ENCODE data around the gene ELP4.
"Not testable (repeated sequence)": the region's sequence is repeated elsewhere in the genome, so short reads cannot be mapped to it uniquely, and the experiment has no call there.

The ELP4 gene

GRCh38 chr11:31689559-31689958 lies 180.0 kb downstream of the ELP4 start:
- POLR2A ChIA-PET = no interaction called here
- no peak for DNase-seq
- no peaks in the 10 kb centered on the region for H3K4me1 ChIP-seq (ENCODE audit: control extremely low read depth in 1 of 4, control insufficient read depth in 4 of 4, insufficient read depth in 4 of 4, low read length in 3 of 4)
- no peaks in the 10 kb centered on the region for H3K9me3 ChIP-seq (ENCODE audit: control extremely low read depth in 1 of 5, control insufficient read depth in 4 of 5, insufficient read depth in 2 of 5, low read depth in 1 of 5, low read length in 4 of 5)
- H3K27ac ChIP-seq (ENCODE audit: insufficient read depth in 1 of 2, low read depth in 1 of 2, low read length in 2 of 2, poor library complexity in 1 of 2, severe bottlenecking in 2 of 2) = no peak overlapping the region
- CTCF ChIA-PET = no interaction called here
- no peak overlapping the region for H3K4me3 ChIP-seq (ENCODE audit: control insufficient read depth in 1 of 7, extremely low read depth in 1 of 7, insufficient read depth in 4 of 7, low read depth in 2 of 7, low read length in 6 of 7)
- no peaks in the 10 kb centered on the region for H3K36me3 ChIP-seq (ENCODE audit: control insufficient read depth in 4 of 4, insufficient read depth in 4 of 4, low read length in 3 of 4)
- no peaks in the 10 kb centered on the region for H3K27me3 ChIP-seq (replicated peaks in 2 of 5; ENCODE audit: control insufficient read depth in 4 of 5, insufficient read depth in 5 of 5, low read length in 4 of 5)

- POLR2A ChIA-PET = no interaction called here
- H3K9me3 ChIP-seq (ENCODE audit: control extremely low read depth in 1 of 5, control insufficient read depth in 4 of 5, insufficient read depth in 2 of 5, low read depth in 1 of 5, low read length in 4 of 5) = no peaks in the 10 kb centered on the region
- DNase-seq = no peak
- no CpG with 5 or more reads among the region's 2 CpGs for WGBS (ENCODE audit: insufficient coverage)
- no peaks in the 10 kb centered on the region for H3K4me1 ChIP-seq (ENCODE audit: control extremely low read depth in 1 of 4, control insufficient read depth in 4 of 4, insufficient read depth in 4 of 4, low read length in 3 of 4)
- no peak overlapping the region for H3K27ac ChIP-seq (ENCODE audit: insufficient read depth in 1 of 2, low read depth in 1 of 2, low read length in 2 of 2, poor library complexity in 1 of 2, severe bottlenecking in 2 of 2)
- CTCF ChIA-PET = no interaction called here
- no peak overlapping the region for H3K4me3 ChIP-seq (ENCODE audit: control insufficient read depth in 1 of 7, extremely low read depth in 1 of 7, insufficient read depth in 4 of 7, low read depth in 2 of 7, low read length in 6 of 7)
- H3K27me3 ChIP-seq (replicated peaks in 2 of 5; ENCODE audit: control insufficient read depth in 4 of 5, insufficient read depth in 5 of 5, low read length in 4 of 5) = no peaks in the 10 kb centered on the region
- no peaks in the 10 kb centered on the region for H3K36me3 ChIP-seq (ENCODE audit: control insufficient read depth in 4 of 4, insufficient read depth in 4 of 4, low read length in 3 of 4)
Measured at GRCh38 chr11:31690041-31690440, 180.5 kb downstream of the ELP4 start.

GRCh38 chr11:31690516-31690915 lies 180.9 kb downstream of the ELP4 start:
- Histone ChIP-seq H3K9me3 (ENCODE audit: control extremely low read depth in 1 of 5, control insufficient read depth in 4 of 5, insufficient read depth in 2 of 5, low read depth in 1 of 5, low read length in 4 of 5) (no peaks in the 10 kb centered on the region), H3K4me3 (ENCODE audit: control insufficient read depth in 1 of 7, extremely low read depth in 1 of 7, insufficient read depth in 4 of 7, low read depth in 2 of 7, low read length in 6 of 7) (no peak overlapping the region), H3K27ac (ENCODE audit: insufficient read depth in 1 of 2, low read depth in 1 of 2, low read length in 2 of 2, poor library complexity in 1 of 2, severe bottlenecking in 2 of 2) (no peak overlapping the region), H3K27me3 (replicated peaks in 2 of 5; ENCODE audit: control insufficient read depth in 4 of 5, insufficient read depth in 5 of 5, low read length in 4 of 5) (no peaks in the 10 kb centered on the region), H3K36me3 (ENCODE audit: control insufficient read depth in 4 of 4, insufficient read depth in 4 of 4, low read length in 3 of 4) (no peaks in the 10 kb centered on the region), H3K4me1 (ENCODE audit: control extremely low read depth in 1 of 4, control insufficient read depth in 4 of 4, insufficient read depth in 4 of 4, low read length in 3 of 4) (no peaks in the 10 kb centered on the region)
- no peak for DNase-seq
- CTCF ChIA-PET = no interaction called here
- WGBS (ENCODE audit: insufficient coverage) = no CpG with 5 or more reads among the region's 2 CpGs
- POLR2A ChIA-PET = no interaction called here

GRCh38 chr11:31692466-31692865 lies 182.9 kb downstream of the ELP4 start:
- ChIA-PET CTCF (interaction anchor here (1.1 kb wide), 1 partner anchor 11 kb away, joined by 3 read pairs; no protein-coding TSS in a partner anchor), POLR2A (no interaction called here)
- WGBS (ENCODE audit: insufficient coverage) = 100% methylated on average over 2 of the region's 2 CpGs
- no peaks in the 10 kb centered on the region for H3K36me3 ChIP-seq (ENCODE audit: control insufficient read depth in 4 of 4, insufficient read depth in 4 of 4, low read length in 3 of 4)
- no peak overlapping the region for H3K4me3 ChIP-seq (ENCODE audit: control insufficient read depth in 1 of 7, extremely low read depth in 1 of 7, insufficient read depth in 4 of 7, low read depth in 2 of 7, low read length in 6 of 7)
- no peaks in the 10 kb centered on the region for H3K4me1 ChIP-seq (ENCODE audit: control extremely low read depth in 1 of 4, control insufficient read depth in 4 of 4, insufficient read depth in 4 of 4, low read length in 3 of 4)
- H3K9me3 ChIP-seq (ENCODE audit: control extremely low read depth in 1 of 5, control insufficient read depth in 4 of 5, insufficient read depth in 2 of 5, low read depth in 1 of 5, low read length in 4 of 5) = no peaks in the 10 kb centered on the region
- no peak overlapping the region for H3K27ac ChIP-seq (ENCODE audit: insufficient read depth in 1 of 2, low read depth in 1 of 2, low read length in 2 of 2, poor library complexity in 1 of 2, severe bottlenecking in 2 of 2)
- DNase-seq = no peak
- H3K27me3 ChIP-seq (replicated peaks in 2 of 5; ENCODE audit: control insufficient read depth in 4 of 5, insufficient read depth in 5 of 5, low read length in 4 of 5) = no peaks in the 10 kb centered on the region

GRCh38 chr11:31697049-31697448 lies 187.5 kb downstream of the ELP4 start:
- POLR2A ChIA-PET; H3K27ac ChIP-seq (ENCODE audit: insufficient read depth in 1 of 2, low read depth in 1 of 2, low read length in 2 of 2, poor library complexity in 1 of 2, severe bottlenecking in 2 of 2); H3K27me3 ChIP-seq (replicated peaks in 2 of 5; ENCODE audit: control insufficient read depth in 4 of 5, insufficient read depth in 5 of 5, low read length in 4 of 5); H3K36me3 ChIP-seq (ENCODE audit: control insufficient read depth in 4 of 4, insufficient read depth in 4 of 4, low read length in 3 of 4); H3K9me3 ChIP-seq (ENCODE audit: control extremely low read depth in 1 of 5, control insufficient read depth in 4 of 5, insufficient read depth in 2 of 5, low read depth in 1 of 5, low read length in 4 of 5); DNase-seq; H3K4me1 ChIP-seq (ENCODE audit: control extremely low read depth in 1 of 4, control insufficient read depth in 4 of 4, insufficient read depth in 4 of 4, low read length in 3 of 4); H3K4me3 ChIP-seq (ENCODE audit: control insufficient read depth in 1 of 7, extremely low read depth in 1 of 7, insufficient read depth in 4 of 7, low read depth in 2 of 7, low read length in 6 of 7); CTCF ChIA-PET: not testable (repeated sequence)
- no CpG with 5 or more reads among the region's 1 CpG for WGBS (ENCODE audit: insufficient coverage)

GRCh38 chr11:31699066-31699465 lies 189.5 kb downstream of the ELP4 start:
- ChIA-PET CTCF (no interaction called here), POLR2A (no interaction called here)
- no peak overlapping the region for H3K27ac ChIP-seq (ENCODE audit: insufficient read depth in 1 of 2, low read depth in 1 of 2, low read length in 2 of 2, poor library complexity in 1 of 2, severe bottlenecking in 2 of 2)
- H3K27me3 ChIP-seq (replicated peaks in 2 of 5; ENCODE audit: control insufficient read depth in 4 of 5, insufficient read depth in 5 of 5, low read length in 4 of 5) = no peaks in the 10 kb centered on the region
- no CpG with 5 or more reads among the region's 1 CpG for WGBS (ENCODE audit: insufficient coverage)
- no peak for DNase-seq
- no peaks in the 10 kb centered on the region for H3K36me3 ChIP-seq (ENCODE audit: control insufficient read depth in 4 of 4, insufficient read depth in 4 of 4, low read length in 3 of 4)
- no peak overlapping the region for H3K4me3 ChIP-seq (ENCODE audit: control insufficient read depth in 1 of 7, extremely low read depth in 1 of 7, insufficient read depth in 4 of 7, low read depth in 2 of 7, low read length in 6 of 7)
- H3K4me1 ChIP-seq (ENCODE audit: control extremely low read depth in 1 of 4, control insufficient read depth in 4 of 4, insufficient read depth in 4 of 4, low read length in 3 of 4) = no peaks in the 10 kb centered on the region
- no peaks in the 10 kb centered on the region for H3K9me3 ChIP-seq (ENCODE audit: control extremely low read depth in 1 of 5, control insufficient read depth in 4 of 5, insufficient read depth in 2 of 5, low read depth in 1 of 5, low read length in 4 of 5)

GRCh38 chr11:31702966-31703365 lies 193.4 kb downstream of the ELP4 start:
- Histone ChIP-seq H3K4me3 (ENCODE audit: control insufficient read depth in 1 of 7, extremely low read depth in 1 of 7, insufficient read depth in 4 of 7, low read depth in 2 of 7, low read length in 6 of 7) (no peak overlapping the region), H3K36me3 (ENCODE audit: control insufficient read depth in 4 of 4, insufficient read depth in 4 of 4, low read length in 3 of 4) (no peaks in the 10 kb centered on the region), H3K9me3 (ENCODE audit: control extremely low read depth in 1 of 5, control insufficient read depth in 4 of 5, insufficient read depth in 2 of 5, low read depth in 1 of 5, low read length in 4 of 5) (no peaks in the 10 kb centered on the region), H3K27ac (ENCODE audit: insufficient read depth in 1 of 2, low read depth in 1 of 2, low read length in 2 of 2, poor library complexity in 1 of 2, severe bottlenecking in 2 of 2) (no peak overlapping the region), H3K27me3 (replicated peaks in 2 of 5; ENCODE audit: control insufficient read depth in 4 of 5, insufficient read depth in 5 of 5, low read length in 4 of 5) (no peaks in the 10 kb centered on the region), H3K4me1 (ENCODE audit: control extremely low read depth in 1 of 4, control insufficient read depth in 4 of 4, insufficient read depth in 4 of 4, low read length in 3 of 4) (no peaks in the 10 kb centered on the region)
- no peak for DNase-seq
- WGBS (ENCODE audit: insufficient coverage) = 100% methylated on average over 1 of the region's 1 CpG
- POLR2A ChIA-PET = no interaction called here
- CTCF ChIA-PET = no interaction called here

- Histone ChIP-seq H3K4me1 (ENCODE audit: control extremely low read depth in 1 of 4, control insufficient read depth in 4 of 4, insufficient read depth in 4 of 4, low read length in 3 of 4) (no peaks in the 10 kb centered on the region), H3K4me3 (ENCODE audit: control insufficient read depth in 1 of 7, extremely low read depth in 1 of 7, insufficient read depth in 4 of 7, low read depth in 2 of 7, low read length in 6 of 7) (no peak overlapping the region), H3K27ac (ENCODE audit: insufficient read depth in 1 of 2, low read depth in 1 of 2, low read length in 2 of 2, poor library complexity in 1 of 2, severe bottlenecking in 2 of 2) (no peak overlapping the region), H3K27me3 (replicated peaks in 2 of 5; ENCODE audit: control insufficient read depth in 4 of 5, insufficient read depth in 5 of 5, low read length in 4 of 5) (no peaks in the 10 kb centered on the region), H3K9me3 (ENCODE audit: control extremely low read depth in 1 of 5, control insufficient read depth in 4 of 5, insufficient read depth in 2 of 5, low read depth in 1 of 5, low read length in 4 of 5) (no peaks in the 10 kb centered on the region), H3K36me3 (ENCODE audit: control insufficient read depth in 4 of 4, insufficient read depth in 4 of 4, low read length in 3 of 4) (no peaks in the 10 kb centered on the region)
- ChIA-PET CTCF (no interaction called here), POLR2A (no interaction called here)
- no peak for DNase-seq
- no CpG with 5 or more reads among the region's 1 CpG for WGBS (ENCODE audit: insufficient coverage)
Measured at GRCh38 chr11:31706357-31706756, 196.8 kb downstream of the ELP4 start.
